Lower leg skin (tissue), 4 donors: ENCODE measurements around the gene SLX4IP. TPM values are rescaled to one million over a fixed set of nuclear protein-coding genes. Genes with fewer than 3 reads are reported as not detected.

Experiments
- DNase-seq, 2 donors: peaks; one replicate each; pipeline ENCODE4 v3.0.0-alpha.2; 2019; ENCODE audit warnings: low spot score in 2 of 2
- H3K4me3 ChIP-seq: fragments of 200-600 bp; sonication (generic); 2 replicates; pipeline ENCODE4 v1.5.1; 2017; ENCODE audit warnings: mild to moderate bottlenecking, low read depth; ENCODE audit not compliant: poor library complexity, severe bottlenecking
- CTCF ChIP-seq, 3 donors: fragments of 450-650 bp; IDR thresholded peaks; one replicate each; pipeline ENCODE4 v1.5.1; 2016; ENCODE audit warnings: antibody characterized with exemption in 3 of 3, mild to moderate bottlenecking in 3 of 3, moderate library complexity in 2 of 3
- POLR2A ChIP-seq, 2 donors: fragments of 450-650 bp; IDR thresholded peaks; one replicate each; pipeline ENCODE4 v1.6.1; 2016 to 2017; ENCODE audit warnings: antibody characterized with exemption in 2 of 2, mild to moderate bottlenecking in 1 of 2, moderate library complexity in 1 of 2
- WGBS, 2 donors: methylation state at CpG; one replicate each; pipeline ENCODE4 v1.1.5; 2018; 5-methylcytosine and 5-hydroxymethylcytosine counted together
- intact Hi-C: fragments of 100-400 bp; cut with DNase I; formaldehyde crosslinking; loops from one replicate; pipeline ENCODE4 v1.15.0; 2023; ENCODE audit warnings: low total_unique reads
- total RNA-seq, 4 donors: library from RNA; depleted of rRNA; stranded (reverse); fragments of >200 nt; gene quantifications; one replicate each; pipeline ENCODE4 v1.1.0, GENCODE V29; 2016

SLX4IP gene
- total RNA-seq, 4 donors from 2014 or later, result 3.0 to 4.0 (median 3.7) TPM

DNA sequence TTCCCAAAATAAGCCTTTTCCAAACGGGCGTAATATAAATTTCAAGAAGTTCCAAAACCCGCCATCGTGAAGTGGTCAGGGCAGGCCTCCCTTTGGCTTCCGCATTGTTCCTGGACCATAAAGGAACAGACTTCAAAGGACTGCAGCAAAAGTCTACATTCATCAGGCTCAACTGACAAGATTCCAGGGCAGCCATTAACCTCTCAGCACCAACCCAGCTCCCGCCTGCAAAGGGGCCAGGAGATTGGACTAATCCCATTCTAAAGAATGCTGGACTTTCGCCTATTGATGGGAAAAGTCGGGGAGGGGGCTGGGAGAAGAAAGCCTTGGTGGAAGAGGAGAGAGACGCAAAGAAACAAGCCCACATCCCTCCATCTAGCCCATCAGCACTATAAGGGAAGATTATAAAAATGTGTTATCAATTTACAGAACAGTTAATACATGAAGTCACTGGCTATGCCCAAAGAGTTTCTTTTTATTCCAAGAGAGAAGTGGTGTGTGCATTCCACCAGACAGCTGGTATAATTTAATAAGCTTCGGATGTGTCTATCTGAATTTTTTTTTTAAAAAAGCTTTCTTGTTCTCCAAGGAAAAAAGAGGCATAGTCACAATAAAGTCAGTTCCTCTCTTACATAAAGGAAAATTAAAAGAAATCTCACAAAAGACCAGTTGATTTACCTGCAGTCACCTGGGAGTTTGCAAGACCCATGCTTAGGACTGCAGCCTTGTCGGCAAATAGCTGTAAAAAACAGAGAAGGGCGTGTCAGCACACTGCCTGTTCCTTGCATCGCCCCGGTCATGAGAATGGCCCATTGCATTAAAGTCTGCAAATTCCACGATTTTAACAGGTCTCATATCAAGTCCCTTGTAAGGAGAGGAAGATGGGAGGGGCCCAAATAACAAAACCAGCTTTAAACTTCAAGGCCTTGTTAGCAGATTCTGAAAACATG, 220.9 kb downstream of the SLX4IP start:
- no peak overlapping the region for H3K4me3 ChIP-seq
- 61 to 63% methylated on average over 15 of the region's 15 CpGs for WGBS, 2 donors
- DNase-seq, result peak in 1 of 2 donors; percentile 34
- no peak for TF ChIP-seq CTCF (IDR thresholded peaks at IDR 0.05)
- TF ChIP-seq POLR2A (IDR thresholded peaks at IDR 0.05), result no peak
- intact Hi-C loops, result no loop called here

- TF ChIP-seq POLR2A (IDR thresholded peaks at IDR 0.05), result no peak
- no peak overlapping the region for H3K4me3 ChIP-seq
- DNase-seq, result peak in 1 of 2 donors; percentile 4
- WGBS, 2 donors, result 79 to 83% methylated on average over 1 of the region's 1 CpG
- intact Hi-C loops, result no loop called here
These were observed 222.3 kb downstream of the SLX4IP start for GRCh38 chr20:10657453-10657852.

- peak in 1 of 2 donors; percentile 84 for DNase-seq
- TF ChIP-seq POLR2A (IDR thresholded peaks at IDR 0.05) (no peak), CTCF (IDR thresholded peaks at IDR 0.05) (no peak)
- no peak overlapping the region for H3K4me3 ChIP-seq
- 65 to 75% methylated on average over 13 of the region's 13 CpGs for WGBS, 2 donors
- intact Hi-C loops, result no loop called here
These were observed 223.1 kb downstream of the SLX4IP start for GRCh38 chr20:10658051-10658823.

DNA sequence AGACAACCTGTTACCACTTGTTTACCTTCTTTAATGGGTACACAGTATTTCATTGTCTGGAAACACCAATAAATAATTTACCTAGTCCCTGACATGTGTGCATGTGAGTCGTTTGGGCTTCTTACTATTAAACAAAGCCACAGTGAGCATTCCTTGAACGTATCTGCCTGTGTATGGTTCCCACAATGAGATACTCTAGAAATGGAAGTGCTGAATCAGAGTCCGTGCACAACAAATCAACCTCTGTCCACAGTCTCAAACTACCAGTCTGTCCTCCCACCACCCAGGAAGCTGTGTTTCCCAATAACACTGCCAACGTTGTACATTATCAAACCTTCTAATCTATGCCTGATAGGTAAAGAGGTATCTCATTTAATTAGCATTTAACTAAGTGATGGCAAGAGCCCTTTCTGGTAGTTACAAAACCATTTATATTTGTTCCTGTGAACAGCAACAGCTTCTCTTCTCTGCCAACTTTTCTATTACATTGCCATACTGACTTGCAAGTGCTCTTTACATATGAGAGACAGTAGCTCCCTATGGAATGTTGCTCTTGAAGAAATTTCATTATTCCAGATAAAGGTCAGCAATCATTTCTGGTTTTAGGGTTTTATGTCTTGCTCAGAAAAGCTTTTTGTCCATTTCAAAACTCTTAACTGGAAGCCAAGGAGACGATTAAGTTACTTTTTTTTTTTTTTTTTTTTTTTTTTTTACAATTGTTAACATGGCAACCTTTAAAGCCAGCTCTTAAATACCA, 223.9 kb downstream of the SLX4IP start:
- 41 to 42% methylated on average over 5 of the region's 5 CpGs for WGBS, 2 donors
- intact Hi-C loops, result no loop called here
- DNase-seq, result no peak
- TF ChIP-seq POLR2A (IDR thresholded peaks at IDR 0.05) (no peak), CTCF (IDR thresholded peaks at IDR 0.05) (no peak)
- no peak overlapping the region for H3K4me3 ChIP-seq

DNA sequence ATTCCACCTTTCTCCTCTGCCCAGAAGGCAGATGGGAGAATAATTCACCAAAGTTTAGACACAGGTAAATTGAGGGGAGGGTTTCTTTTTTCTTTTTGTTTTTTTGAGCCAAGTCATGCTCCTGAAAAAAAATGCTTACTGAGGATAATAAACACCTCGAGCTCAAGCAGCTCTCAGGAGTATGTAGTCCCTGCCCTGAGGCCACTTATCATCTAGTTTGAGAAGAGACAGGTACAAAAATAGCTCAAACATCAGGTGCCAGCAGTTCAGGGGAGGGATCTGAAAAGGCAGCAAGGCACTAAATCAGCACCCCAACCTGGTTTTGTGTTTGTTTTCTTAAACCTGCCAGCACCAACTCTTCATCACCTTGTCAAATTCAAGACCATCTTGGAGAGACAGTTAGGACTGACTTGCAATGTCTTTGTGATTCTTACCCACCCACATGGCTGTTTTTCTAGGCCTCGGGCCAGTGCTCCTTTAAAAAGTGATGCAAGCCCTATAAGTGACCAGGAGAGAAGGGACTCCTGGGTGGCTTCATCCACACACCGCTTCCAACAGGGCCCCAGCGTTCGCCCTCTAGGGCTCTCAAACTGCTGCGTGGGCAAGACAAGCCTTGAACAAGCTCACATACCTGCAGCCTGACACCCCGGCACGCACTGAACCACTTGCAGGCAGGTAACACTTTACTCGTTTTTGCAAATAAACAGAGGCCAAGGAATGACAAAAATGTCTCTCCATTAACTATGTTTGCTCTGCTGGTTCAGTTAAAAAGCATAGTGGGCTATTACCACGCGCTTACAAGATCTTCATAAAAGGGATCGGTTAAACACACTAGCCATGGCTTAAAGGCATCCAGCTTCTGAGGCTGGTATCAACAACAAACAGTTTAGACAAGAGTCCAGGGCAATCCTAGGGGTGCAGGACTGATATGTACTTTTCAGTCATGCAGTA, 224.8 kb downstream of the SLX4IP start:
- no peak for TF ChIP-seq CTCF (IDR thresholded peaks at IDR 0.05)
- no peak for TF ChIP-seq POLR2A (IDR thresholded peaks at IDR 0.05)
- WGBS, 2 donors, result 60% methylated on average over 10 to 12 of the region's 12 CpGs
- intact Hi-C loops, result loop anchor here (10.0 kb wide), 3 partner anchors 105 to 885 kb away; no protein-coding TSS in a partner anchor
- peak in 1 of 2 donors; percentile 54 for DNase-seq
- no peak overlapping the region for H3K4me3 ChIP-seq
